ENCODE results near the gene MICAL3. TPM values are rescaled to one million over a fixed set of nuclear protein-coding genes. Genes with fewer than 3 reads are reported as not detected.

Gene MICAL3
- total and polyA plus RNA-seq, 4 donors = 59.9 to 113 (median 75.9) TPM

DNA sequence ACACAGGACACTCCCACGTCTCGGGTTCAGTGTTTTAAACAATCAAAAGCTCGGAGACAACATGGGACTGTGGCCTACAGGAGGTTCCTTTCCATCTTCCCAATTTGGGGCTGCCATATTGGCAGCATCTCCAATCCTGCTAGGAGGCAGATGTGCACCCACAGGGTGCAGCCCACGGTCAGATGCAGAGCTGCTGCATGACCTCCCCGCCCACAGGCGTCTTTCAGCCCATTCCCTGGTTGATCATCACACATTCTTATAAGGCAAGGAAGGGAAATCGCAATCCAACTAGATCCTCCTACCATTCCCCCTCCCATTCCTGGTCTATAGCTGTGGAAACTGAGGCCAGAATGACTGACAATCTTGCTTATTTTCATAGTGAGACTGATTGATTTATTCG, 121.4 kb downstream of the MICAL3 start:
- H3K4me3 ChIP-seq (ENCODE audit: low read depth, low read length) = no peak overlapping the region
- H3K9me3 ChIP-seq (ENCODE audit: control insufficient read depth, insufficient read depth, low read length) = no peaks in the 10 kb centered on the region
- DNase-seq (ENCODE audit: low read depth in 4 of 6, low spot score in 6 of 6) = no peak
- peaks cover 33% of the 10 kb centered on the region for H3K36me3 ChIP-seq (ENCODE audit: control insufficient read depth, insufficient read depth, low read length)
- WGBS (ENCODE audit: insufficient coverage) = 91% methylated on average over 6 of the region's 8 CpGs
- H3K4me1 ChIP-seq (ENCODE audit: control insufficient read depth, insufficient read depth, low read length) = peaks cover 15% of the 10 kb centered on the region
- H3K27me3 ChIP-seq (ENCODE audit: control insufficient read depth, insufficient read depth, low read length) = no peaks in the 10 kb centered on the region
- no peak overlapping the region for H3K27ac ChIP-seq (ENCODE audit: low read depth, low read length)

- DNase-seq (ENCODE audit: low read depth in 4 of 6, low spot score in 6 of 6) = peak in 1 of 6 donors; percentile 44
- Histone ChIP-seq H3K27ac (ENCODE audit: low read depth, low read length) (no peak overlapping the region), H3K4me3 (ENCODE audit: low read depth, low read length) (no peak overlapping the region), H3K9me3 (ENCODE audit: control insufficient read depth, insufficient read depth, low read length) (no peaks in the 10 kb centered on the region), H3K4me1 (ENCODE audit: control insufficient read depth, insufficient read depth, low read length) (peaks cover 9% of the 10 kb centered on the region), H3K27me3 (ENCODE audit: control insufficient read depth, insufficient read depth, low read length) (no peaks in the 10 kb centered on the region), H3K36me3 (ENCODE audit: control insufficient read depth, insufficient read depth, low read length) (peaks cover 35% of the 10 kb centered on the region)
- 70% methylated on average over 7 of the region's 8 CpGs for WGBS (ENCODE audit: insufficient coverage)
Measured at GRCh38 chr22:17898375-17898774, 126.0 kb downstream of the MICAL3 start.

- H3K4me1 ChIP-seq (ENCODE audit: control insufficient read depth, insufficient read depth, low read length) = peaks cover 9% of the 10 kb centered on the region
- H3K36me3 ChIP-seq (ENCODE audit: control insufficient read depth, insufficient read depth, low read length) = peaks cover 40% of the 10 kb centered on the region
- no peak overlapping the region for H3K27ac ChIP-seq (ENCODE audit: low read depth, low read length)
- 65% methylated on average over 4 of the region's 4 CpGs for WGBS (ENCODE audit: insufficient coverage)
- H3K9me3 ChIP-seq (ENCODE audit: control insufficient read depth, insufficient read depth, low read length) = no peaks in the 10 kb centered on the region
- no peak for DNase-seq (ENCODE audit: low read depth in 4 of 6, low spot score in 6 of 6)
- H3K27me3 ChIP-seq (ENCODE audit: control insufficient read depth, insufficient read depth, low read length) = no peaks in the 10 kb centered on the region
- no peak overlapping the region for H3K4me3 ChIP-seq (ENCODE audit: low read depth, low read length)
Measured at GRCh38 chr22:17897858-17898257, 126.5 kb downstream of the MICAL3 start.

GRCh38 chr22:17897426-17897825, 126.9 kb downstream of the MICAL3 start:
- no peak for DNase-seq (ENCODE audit: low read depth in 4 of 6, low spot score in 6 of 6)
- WGBS (ENCODE audit: insufficient coverage) = no CpG with 5 or more reads among the region's 2 CpGs
- Histone ChIP-seq H3K9me3 (ENCODE audit: control insufficient read depth, insufficient read depth, low read length) (no peaks in the 10 kb centered on the region), H3K27ac (ENCODE audit: low read depth, low read length) (no peak overlapping the region), H3K27me3 (ENCODE audit: control insufficient read depth, insufficient read depth, low read length) (no peaks in the 10 kb centered on the region), H3K36me3 (ENCODE audit: control insufficient read depth, insufficient read depth, low read length) (peaks cover 43% of the 10 kb centered on the region), H3K4me1 (ENCODE audit: control insufficient read depth, insufficient read depth, low read length) (peaks cover 9% of the 10 kb centered on the region), H3K4me3 (ENCODE audit: low read depth, low read length) (no peak overlapping the region)

DNA sequence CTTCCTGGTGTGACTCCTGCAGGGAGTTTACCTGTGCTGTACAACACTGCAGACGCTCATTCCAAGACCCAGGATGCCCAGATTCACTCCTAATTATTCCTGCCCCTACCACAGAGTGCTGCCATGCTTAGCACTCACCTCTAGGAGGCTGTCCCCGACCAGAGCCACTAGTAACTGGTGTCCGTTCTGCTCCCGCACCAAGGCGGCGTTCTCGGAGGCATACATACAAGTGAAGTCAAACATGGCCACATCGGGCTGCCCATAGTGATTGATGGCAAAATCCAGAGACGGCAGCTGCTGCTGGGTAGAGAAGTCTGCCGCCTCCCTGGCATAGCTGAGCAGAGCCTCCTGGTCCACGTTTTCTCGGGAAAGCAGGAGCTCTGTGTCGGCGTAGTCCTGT, 127.8 kb downstream of the MICAL3 start:
- no peaks in the 10 kb centered on the region for H3K9me3 ChIP-seq (ENCODE audit: control insufficient read depth, insufficient read depth, low read length)
- peaks cover 14% of the 10 kb centered on the region for H3K4me1 ChIP-seq (ENCODE audit: control insufficient read depth, insufficient read depth, low read length)
- WGBS (ENCODE audit: insufficient coverage) = 26% methylated on average over 10 of the region's 14 CpGs
- no peak overlapping the region for H3K4me3 ChIP-seq (ENCODE audit: low read depth, low read length)
- H3K36me3 ChIP-seq (ENCODE audit: control insufficient read depth, insufficient read depth, low read length) = peaks cover 40% of the 10 kb centered on the region
- H3K27me3 ChIP-seq (ENCODE audit: control insufficient read depth, insufficient read depth, low read length) = no peaks in the 10 kb centered on the region
- DNase-seq (ENCODE audit: low read depth in 4 of 6, low spot score in 6 of 6) = peak in 2 of 6 donors; percentile 51 to 74
- no peak overlapping the region for H3K27ac ChIP-seq (ENCODE audit: low read depth, low read length)

DNA sequence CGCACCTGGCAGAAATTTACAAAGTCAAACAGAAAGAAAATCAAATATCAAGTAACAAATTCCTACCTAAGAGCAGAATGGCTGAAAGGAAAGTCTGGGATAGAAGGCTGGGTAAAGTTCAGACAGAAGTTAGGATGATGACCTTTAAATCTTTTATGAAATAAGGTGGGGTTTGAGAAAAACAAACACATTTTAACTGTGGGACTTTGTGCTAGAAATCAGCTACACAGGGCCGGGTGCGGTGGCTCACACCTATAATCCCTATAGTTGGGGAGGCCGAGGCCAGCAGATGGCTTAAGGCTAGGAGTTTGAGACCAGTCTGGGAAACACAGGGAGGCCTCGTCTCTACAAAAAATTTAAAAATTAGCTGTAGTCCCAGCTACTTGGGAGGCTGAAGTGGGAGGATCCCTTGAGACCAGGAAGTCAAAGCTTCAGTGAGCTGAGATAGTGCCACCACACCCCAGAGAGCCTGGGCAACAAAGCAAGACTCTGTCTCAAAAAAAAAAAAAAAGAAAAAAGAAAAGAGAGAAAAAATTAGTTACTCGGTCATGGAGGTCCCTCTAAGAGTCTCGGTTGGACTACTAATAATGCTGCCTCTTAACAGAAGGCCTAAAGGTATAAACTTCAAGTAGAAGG, 130.3 kb downstream of the MICAL3 start:
- no peak overlapping the region for H3K4me3 ChIP-seq (ENCODE audit: low read depth, low read length)
- peaks cover 14% of the 10 kb centered on the region for H3K4me1 ChIP-seq (ENCODE audit: control insufficient read depth, insufficient read depth, low read length)
- no peak for DNase-seq (ENCODE audit: low read depth in 4 of 6, low spot score in 6 of 6)
- H3K36me3 ChIP-seq (ENCODE audit: control insufficient read depth, insufficient read depth, low read length) = peaks cover 36% of the 10 kb centered on the region
- no peaks in the 10 kb centered on the region for H3K9me3 ChIP-seq (ENCODE audit: control insufficient read depth, insufficient read depth, low read length)
- no peaks in the 10 kb centered on the region for H3K27me3 ChIP-seq (ENCODE audit: control insufficient read depth, insufficient read depth, low read length)
- 93% methylated on average over 5 of the region's 7 CpGs for WGBS (ENCODE audit: insufficient coverage)
- H3K27ac ChIP-seq (ENCODE audit: low read depth, low read length) = no peak overlapping the region

GRCh38 chr22:17892376-17892775, 132.0 kb downstream of the MICAL3 start:
- no peaks in the 10 kb centered on the region for H3K27me3 ChIP-seq (ENCODE audit: control insufficient read depth, insufficient read depth, low read length)
- H3K4me3 ChIP-seq (ENCODE audit: low read depth, low read length) = no peak overlapping the region
- H3K27ac ChIP-seq (ENCODE audit: low read depth, low read length) = no peak overlapping the region
- peak in 2 of 6 donors; percentile 9 to 83 for DNase-seq (ENCODE audit: low read depth in 4 of 6, low spot score in 6 of 6)
- H3K36me3 ChIP-seq (ENCODE audit: control insufficient read depth, insufficient read depth, low read length) = peaks cover 44% of the 10 kb centered on the region
- WGBS (ENCODE audit: insufficient coverage) = 81% methylated on average over 3 of the region's 4 CpGs
- no peaks in the 10 kb centered on the region for H3K9me3 ChIP-seq (ENCODE audit: control insufficient read depth, insufficient read depth, low read length)
- H3K4me1 ChIP-seq (ENCODE audit: control insufficient read depth, insufficient read depth, low read length) = peaks cover 14% of the 10 kb centered on the region

DNA sequence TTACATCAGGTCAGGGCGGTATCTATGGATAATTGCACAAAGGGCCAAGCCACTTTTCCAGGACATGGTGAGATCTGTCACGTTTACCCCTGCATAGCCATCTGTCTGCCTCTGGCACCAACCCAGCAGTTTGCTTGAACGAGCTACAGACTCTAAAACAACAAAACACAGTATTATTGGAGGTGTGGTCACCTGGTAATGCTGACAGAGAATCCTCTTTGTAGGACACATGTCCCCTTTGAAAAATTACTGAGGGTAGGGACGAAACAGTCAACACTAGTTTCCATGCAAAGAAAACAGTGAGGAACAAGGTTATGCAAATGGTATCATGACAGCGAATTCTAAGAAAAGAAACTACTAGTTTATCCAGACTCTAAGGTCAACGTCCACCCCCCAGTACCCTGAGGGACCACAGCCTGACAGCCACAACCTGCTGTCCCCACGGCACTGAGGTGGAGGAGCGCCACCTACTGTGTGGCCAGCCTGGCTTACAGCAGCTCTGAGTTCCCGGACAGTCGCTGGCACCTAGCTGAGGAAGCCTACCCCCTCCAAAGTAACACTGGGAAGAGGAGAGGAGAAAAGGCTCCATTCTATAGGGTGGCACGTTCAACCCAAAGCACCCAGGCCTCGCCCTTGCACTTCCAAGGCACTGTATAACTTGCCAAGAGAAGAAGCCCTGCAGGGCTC, 132.7 kb downstream of the MICAL3 start:
- Histone ChIP-seq H3K9me3 (ENCODE audit: control insufficient read depth, insufficient read depth, low read length) (no peaks in the 10 kb centered on the region), H3K36me3 (ENCODE audit: control insufficient read depth, insufficient read depth, low read length) (peaks cover 45% of the 10 kb centered on the region), H3K4me1 (ENCODE audit: control insufficient read depth, insufficient read depth, low read length) (peaks cover 8% of the 10 kb centered on the region), H3K27ac (ENCODE audit: low read depth, low read length) (no peak overlapping the region), H3K27me3 (ENCODE audit: control insufficient read depth, insufficient read depth, low read length) (no peaks in the 10 kb centered on the region), H3K4me3 (ENCODE audit: low read depth, low read length) (no peak overlapping the region)
- DNase-seq (ENCODE audit: low read depth in 4 of 6, low spot score in 6 of 6) = peak in 2 of 6 donors; percentile 43 to 70
- WGBS (ENCODE audit: insufficient coverage) = 19% methylated on average over 3 of the region's 12 CpGs

DNA sequence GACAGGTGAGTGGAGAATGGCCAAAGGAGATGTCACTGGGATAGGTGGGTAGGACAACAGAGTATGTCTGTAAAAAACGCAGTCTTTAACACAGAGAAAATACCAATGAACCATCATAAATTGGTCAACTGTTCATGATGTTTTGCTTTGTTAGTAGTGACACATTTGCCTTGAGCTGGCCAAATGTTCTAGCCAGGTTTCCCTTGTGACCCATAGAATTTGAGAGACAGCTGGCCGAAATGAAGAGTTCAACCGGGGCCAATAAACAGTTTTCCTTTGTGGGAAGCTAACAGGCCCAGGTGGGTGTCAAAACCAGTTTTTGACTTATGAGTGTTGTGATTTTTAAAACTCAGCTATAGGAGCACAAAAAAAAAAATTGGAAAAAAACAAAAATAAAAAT, 133.5 kb downstream of the MICAL3 start:
- no peak overlapping the region for H3K4me3 ChIP-seq (ENCODE audit: low read depth, low read length)
- WGBS (ENCODE audit: insufficient coverage) = 44% methylated on average over 2 of the region's 3 CpGs
- no peak overlapping the region for H3K27ac ChIP-seq (ENCODE audit: low read depth, low read length)
- peaks cover 47% of the 10 kb centered on the region for H3K36me3 ChIP-seq (ENCODE audit: control insufficient read depth, insufficient read depth, low read length)
- no peaks in the 10 kb centered on the region for H3K9me3 ChIP-seq (ENCODE audit: control insufficient read depth, insufficient read depth, low read length)
- peaks cover 5% of the 10 kb centered on the region for H3K4me1 ChIP-seq (ENCODE audit: control insufficient read depth, insufficient read depth, low read length)
- no peaks in the 10 kb centered on the region for H3K27me3 ChIP-seq (ENCODE audit: control insufficient read depth, insufficient read depth, low read length)
- no peak for DNase-seq (ENCODE audit: low read depth in 4 of 6, low spot score in 6 of 6)

DNA sequence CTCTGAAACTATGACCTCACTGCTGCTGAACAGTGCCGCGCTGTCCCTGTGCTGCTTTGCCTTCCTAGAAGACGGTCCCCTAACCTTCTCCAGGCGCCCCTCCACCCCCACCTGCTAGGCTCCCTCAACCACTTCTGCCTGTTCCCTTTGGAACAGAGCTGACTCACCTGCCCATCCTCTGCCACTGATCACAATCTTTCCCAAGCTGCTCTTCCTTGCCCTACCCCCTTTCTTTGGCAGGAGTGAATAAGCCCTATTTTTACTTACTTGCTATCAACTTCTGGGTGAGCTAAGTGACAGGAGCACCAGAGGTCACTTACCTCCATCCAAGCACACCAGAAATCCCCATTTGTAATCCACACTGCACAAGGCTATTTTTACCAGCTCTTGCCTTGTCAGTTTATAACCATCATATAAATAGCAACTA, 134.1 kb downstream of the MICAL3 start:
- no peak for DNase-seq (ENCODE audit: low read depth in 4 of 6, low spot score in 6 of 6)
- Histone ChIP-seq H3K27me3 (ENCODE audit: control insufficient read depth, insufficient read depth, low read length) (no peaks in the 10 kb centered on the region), H3K27ac (ENCODE audit: low read depth, low read length) (no peak overlapping the region), H3K4me3 (ENCODE audit: low read depth, low read length) (no peak overlapping the region), H3K9me3 (ENCODE audit: control insufficient read depth, insufficient read depth, low read length) (no peaks in the 10 kb centered on the region), H3K4me1 (ENCODE audit: control insufficient read depth, insufficient read depth, low read length) (peaks cover 5% of the 10 kb centered on the region), H3K36me3 (ENCODE audit: control insufficient read depth, insufficient read depth, low read length) (peaks cover 53% of the 10 kb centered on the region)
- WGBS (ENCODE audit: insufficient coverage) = 93% methylated on average over 4 of the region's 4 CpGs

Data from spinal cord (tissue), 10 donors.